Measurements from ENCODE around the gene GSDME. TPM values are rescaled to one million over a fixed set of nuclear protein-coding genes. Genes with fewer than 3 reads are reported as not detected.
"Not testable (repeated sequence)": the region's sequence is repeated elsewhere in the genome, so short reads cannot be mapped to it uniquely, and the experiment has no call there.

Gene GSDME
- total RNA-seq, 2 donors from 2014 or later, result 33.4 to 43.5 TPM

DNA sequence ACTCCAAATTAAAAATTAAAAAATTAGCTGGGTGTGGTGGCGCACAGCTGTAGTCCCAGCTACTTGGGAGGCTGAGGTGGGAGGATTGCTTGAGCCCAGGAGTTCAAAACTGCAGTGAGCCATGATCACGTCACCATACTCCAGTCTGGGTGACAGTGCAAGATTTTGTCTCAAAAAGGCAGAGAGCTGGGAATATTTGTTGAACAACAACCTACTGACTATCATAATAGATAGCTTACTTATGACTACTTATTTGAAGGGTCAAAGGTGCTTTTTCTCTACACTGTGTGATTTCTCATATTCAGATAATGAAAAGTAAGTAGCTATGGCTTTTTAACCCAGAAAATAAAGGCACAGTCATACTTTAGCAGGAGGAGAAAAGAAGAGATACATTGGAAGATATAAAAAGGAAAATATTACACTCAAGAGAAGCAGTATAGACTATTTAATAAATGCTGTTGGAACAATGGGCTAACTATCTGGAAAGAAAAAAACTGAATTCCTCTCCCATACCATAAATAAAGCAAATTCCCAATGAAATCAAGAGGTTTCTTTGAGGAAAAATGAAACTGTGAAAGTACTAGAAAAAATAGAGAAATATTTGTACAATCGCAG lies 6.7 kb downstream of the GSDME start:
- intact Hi-C loops (cut with DNase I), result no loop called here
- no peak for DNase-seq (ENCODE audit: low spot score)

DNA sequence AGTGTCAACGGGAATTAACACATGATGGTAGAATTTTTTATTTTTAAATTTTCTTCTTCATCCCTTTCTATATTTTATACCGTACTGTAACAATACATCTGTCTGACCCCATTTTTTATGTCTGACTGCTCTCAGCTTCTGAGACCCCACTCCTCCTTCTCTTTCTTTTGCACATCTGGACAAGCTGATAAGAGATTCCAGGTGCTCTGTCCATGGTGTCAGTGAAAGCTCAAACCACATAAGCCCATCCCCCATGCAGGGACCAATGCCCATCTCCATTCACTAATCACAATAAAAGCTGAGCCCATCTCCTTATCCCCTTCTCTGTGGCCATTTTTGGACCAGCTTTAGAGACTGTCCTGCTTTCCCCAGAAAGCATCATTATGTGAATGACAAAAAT lies 8.7 kb downstream of the GSDME start:
- intact Hi-C loops (cut with DNase I), result no loop called here
- no peak for DNase-seq (ENCODE audit: low spot score)

DNA sequence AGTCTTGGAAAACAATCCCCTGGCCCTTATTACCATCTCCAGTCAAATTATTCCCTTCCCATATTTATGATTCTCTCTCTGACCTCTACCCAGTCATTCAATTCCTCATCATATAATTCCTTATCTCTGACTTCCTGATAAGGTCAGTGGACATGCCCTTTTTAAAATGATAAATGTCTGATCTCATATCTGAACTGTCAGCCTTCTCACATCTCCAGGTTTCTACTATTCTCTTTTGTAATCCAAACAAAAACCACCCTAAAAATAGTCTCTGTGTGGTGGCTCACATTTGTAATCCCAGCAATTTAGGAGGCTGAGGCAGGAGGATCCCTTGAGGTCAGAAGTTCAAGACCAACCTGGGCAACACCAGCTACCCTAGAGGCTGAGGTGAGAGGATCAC lies 11.9 kb downstream of the GSDME start:
- intact Hi-C loops (cut with DNase I), result no loop called here
- no peak for DNase-seq (ENCODE audit: low spot score)

DNA sequence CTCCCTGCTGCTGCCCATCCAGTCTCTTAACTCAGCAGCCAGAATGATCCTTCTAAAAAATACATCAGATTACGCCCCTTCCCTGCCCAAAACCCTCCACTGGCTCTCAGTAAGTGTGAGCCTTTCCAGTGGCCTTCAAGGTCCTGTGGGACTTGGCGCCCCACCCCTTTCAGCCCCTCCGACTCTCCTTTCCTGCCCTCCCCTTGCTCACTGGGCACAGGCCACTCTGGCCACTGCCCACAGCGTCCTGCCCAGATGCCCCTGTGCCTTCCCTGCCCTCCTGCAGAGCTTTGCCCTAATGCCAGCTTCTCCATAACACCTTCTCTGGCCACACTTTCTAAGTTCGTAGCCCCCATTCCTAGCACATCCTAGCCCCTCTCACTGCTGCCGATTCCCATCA lies 13.8 kb downstream of the GSDME start:
- DNase-seq (ENCODE audit: low spot score), result no peak
- intact Hi-C loops (cut with DNase I), result no loop called here

DNA sequence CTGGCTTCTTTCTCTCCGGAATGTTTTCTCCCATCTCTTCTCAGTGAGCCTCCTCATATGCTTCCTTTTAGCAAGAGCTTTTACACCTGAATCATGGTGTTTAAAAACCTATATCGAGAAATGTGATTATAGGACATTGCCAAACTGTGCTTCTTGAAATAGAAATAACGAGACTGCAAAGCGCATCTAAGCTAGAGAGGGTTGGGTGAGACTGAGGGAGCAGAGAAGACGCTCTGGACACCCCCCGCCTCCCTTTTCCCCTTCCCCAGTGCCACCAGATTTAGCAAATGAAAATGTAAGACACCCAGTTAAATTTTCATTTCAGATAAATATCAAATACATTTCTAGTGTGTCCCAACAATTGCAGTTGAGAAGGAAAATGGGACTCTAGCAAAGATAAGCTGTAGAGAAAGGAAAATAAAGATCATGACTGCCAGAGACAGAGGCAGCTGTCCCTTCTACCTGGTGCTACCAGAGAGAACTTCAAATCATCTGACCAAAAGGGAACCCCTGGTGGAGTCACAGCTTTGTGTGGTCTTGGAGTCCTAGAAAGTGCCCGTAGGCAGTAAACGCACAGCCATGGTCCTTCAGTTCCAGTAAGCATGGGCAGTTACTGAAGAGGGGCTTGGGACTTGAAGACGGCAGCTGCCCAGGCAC lies 14.6 kb downstream of the GSDME start:
- intact Hi-C loops (cut with DNase I), result no loop called here
- DNase-seq (ENCODE audit: low spot score), result no peak

DNA sequence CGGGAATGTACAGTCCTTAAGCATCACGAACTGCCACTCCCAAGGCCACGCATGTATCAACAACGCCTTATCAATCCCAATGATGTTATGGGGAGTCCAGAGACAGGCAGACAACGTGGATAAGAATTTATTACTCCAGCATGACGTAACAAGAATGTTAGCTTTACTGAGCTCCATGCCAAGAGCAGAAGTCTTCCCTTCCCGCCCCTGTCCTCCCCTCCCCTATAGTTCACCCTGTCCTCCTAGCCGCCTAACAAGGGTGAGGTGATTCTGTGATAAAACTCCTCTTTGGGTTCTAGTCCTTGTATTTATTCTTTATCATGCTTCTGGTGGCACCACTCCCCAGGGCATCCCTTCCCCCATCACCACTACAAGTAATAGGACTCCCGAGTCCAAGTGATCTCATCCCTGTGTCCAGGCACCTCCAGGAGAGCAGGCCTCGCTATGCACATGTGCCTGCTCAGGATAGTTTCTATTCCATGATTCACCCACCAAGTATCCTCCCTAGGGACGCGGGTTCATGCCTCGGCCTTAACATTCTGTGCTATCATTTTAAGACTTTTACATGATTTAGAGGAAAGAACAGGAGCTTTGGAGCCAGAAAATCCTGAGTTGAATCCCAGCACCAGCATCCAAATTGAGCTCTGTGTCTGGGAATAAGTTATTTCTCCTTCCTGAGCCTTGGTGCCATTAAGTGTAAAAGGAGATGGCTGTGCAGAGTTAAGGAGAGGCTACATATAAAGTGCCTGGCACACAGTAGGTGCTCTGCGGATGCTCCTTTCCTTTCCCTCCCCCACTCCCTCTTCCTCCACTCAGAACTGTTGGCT lies 15.4 kb downstream of the GSDME start:
- peak; percentile 91 for DNase-seq (ENCODE audit: low spot score)
- intact Hi-C loops (cut with DNase I), result no loop called here

DNA sequence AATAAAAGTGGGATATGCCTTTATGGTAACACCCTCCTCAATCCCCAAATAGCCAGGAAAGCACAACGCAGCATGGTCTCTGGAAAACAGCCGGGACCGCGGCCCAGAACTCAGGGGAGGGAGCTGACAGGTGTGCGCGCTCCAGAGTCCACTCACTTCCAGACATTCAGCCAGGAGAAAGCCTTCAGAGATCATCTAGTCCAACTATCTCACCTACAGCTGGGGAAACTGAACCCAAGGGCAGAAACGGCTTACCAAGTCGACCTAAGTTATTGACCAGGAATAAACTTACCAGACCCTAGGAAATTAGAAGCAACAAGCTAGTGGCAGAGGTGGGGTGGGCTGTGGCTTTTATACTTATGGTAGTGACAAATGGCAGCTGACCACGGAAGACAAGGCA lies 16.4 kb downstream of the GSDME start:
- no peak for DNase-seq (ENCODE audit: low spot score)
- intact Hi-C loops (cut with DNase I), result no loop called here

DNA sequence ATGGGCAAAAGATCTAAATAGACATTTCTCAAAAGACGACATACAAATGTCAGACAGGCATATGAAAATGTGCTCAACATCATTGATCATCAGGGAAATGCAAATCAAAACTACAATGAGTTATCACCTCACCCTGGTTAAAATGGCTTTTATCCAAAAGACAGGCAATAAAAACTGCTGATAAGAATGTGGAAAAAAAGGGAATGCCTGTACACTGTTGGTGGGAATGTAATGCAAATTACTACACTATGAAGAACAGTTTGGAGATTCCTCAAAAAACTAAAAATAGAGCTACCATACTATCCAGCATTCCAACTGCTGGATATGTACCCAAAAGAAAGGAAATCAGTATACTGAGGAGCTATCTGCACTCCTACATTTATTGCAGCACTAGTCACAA lies 18.0 kb downstream of the GSDME start:
- intact Hi-C loops (cut with DNase I), result no loop called here
- DNase-seq (ENCODE audit: low spot score), result no peak

DNA sequence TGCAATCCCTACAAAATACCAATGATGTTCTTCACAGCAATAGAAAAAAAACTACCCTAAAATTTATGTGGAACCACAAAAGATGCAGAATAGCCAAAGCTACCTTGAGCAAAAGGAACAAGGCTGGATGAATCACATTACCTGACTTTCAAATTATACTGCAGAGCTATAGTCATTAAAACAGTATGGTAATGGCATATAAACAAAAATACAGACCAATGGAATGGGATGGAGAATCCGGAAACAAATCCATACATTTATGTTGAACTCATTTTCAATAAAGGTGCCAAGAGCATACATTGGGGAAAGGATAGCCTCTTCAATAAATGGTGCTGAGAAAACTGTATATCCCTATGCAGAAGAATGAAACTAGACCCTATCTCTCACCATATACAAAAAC lies 18.7 kb downstream of the GSDME start:
- DNase-seq (ENCODE audit: low spot score), result no peak
- intact Hi-C loops (cut with DNase I), result no loop called here

DNA sequence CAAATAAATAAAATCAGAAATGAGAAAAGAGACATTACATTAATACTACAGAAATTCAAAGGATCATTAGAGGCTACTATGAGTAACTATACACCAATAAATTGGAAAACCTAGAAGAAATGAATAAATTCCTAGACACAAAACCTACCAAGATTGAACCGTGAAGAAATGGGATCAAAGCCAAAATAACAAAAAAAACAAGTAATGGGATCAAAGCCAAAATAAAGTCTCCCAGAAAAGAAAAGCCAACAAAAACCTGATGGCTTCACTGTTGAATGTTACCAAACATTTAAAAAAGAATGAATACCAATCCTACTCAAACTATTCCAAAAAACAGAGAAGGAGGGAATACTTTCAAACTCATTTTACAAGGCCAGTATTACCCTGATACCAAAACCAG lies 20.0 kb downstream of the GSDME start:
- DNase-seq (ENCODE audit: low spot score), result no peak
- intact Hi-C loops (cut with DNase I), result no loop called here

DNA sequence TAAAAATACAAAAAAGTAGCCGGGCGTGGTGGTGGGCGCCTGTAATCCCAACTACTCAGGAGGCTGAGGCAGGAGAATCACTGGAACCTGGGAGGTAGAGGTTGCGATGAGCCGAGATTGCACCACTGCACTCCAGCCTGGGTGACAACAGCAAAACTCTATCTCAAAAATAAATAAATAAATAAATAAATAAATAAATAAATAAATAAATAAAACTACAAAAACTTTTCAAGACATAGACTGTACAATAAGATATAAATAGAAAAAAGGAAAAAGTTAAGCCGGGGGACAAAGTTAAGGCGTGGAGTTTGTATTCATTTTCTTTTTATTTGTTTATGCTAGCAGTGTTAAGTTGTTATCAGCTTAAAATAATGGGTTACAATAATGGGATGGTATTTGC lies 21.7 kb downstream of the GSDME start:
- intact Hi-C loops (cut with DNase I), result not testable (repeated sequence)

DNA sequence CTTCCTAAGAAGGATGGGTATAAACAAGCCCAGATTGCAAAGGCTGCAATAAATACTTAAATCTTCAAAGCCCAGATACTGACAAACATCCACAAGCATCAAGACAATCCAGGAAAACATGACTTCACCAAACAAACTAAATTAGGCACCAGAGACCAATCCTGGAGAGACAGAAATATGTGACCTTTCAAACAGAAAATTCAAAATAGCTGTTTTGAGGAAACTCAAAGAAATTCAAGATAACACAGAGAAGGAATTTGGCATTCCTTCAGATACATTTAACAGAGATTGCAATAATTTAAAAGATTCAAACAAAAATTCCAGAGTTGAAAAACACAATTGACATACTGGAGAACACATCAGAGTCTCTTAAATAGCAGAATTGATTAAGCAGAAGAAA lies 23.0 kb downstream of the GSDME start:
- no peak for DNase-seq (ENCODE audit: low spot score)

More for the DNA sequence above, 21.7 kb downstream of the GSDME start:
- DNase-seq (ENCODE audit: low spot score), result not testable (repeated sequence)

DNA sequence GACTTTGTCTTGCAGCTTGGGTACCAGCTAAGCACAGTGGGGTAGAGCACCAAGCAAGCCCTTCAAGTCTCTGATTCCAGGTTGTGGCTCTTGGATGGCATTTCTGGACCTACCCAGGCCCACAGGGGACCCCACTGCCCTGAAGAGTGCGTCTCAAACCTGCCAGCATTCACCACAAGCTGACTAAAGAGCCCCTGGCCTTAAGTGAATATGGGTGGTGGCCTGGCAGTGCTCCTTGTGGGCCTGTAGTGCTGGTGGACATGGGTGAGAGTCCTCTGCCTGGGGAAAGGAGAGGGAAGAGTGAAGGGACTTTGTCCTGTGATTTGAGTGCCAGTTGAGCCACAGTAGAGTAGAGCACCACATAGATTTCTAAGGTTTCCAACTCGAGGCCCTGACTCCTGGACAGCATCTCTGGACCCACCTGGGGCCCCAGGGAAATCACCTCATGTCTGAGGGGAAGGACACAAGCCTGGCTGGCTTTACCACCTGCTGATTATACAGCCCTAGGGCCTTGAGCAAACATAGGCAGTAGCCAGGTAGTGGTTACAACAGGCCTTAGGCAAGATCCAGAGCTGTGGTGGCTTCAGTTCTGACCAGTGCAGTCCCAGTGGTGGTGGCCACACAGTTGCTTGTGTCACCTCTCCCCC lies 23.7 kb downstream of the GSDME start:
- intact Hi-C loops (cut with DNase I), result no loop called here
- DNase-seq (ENCODE audit: low spot score), result no peak

More for the DNA sequence above, 23.0 kb downstream of the GSDME start:
- intact Hi-C loops (cut with DNase I), result no loop called here

DNA sequence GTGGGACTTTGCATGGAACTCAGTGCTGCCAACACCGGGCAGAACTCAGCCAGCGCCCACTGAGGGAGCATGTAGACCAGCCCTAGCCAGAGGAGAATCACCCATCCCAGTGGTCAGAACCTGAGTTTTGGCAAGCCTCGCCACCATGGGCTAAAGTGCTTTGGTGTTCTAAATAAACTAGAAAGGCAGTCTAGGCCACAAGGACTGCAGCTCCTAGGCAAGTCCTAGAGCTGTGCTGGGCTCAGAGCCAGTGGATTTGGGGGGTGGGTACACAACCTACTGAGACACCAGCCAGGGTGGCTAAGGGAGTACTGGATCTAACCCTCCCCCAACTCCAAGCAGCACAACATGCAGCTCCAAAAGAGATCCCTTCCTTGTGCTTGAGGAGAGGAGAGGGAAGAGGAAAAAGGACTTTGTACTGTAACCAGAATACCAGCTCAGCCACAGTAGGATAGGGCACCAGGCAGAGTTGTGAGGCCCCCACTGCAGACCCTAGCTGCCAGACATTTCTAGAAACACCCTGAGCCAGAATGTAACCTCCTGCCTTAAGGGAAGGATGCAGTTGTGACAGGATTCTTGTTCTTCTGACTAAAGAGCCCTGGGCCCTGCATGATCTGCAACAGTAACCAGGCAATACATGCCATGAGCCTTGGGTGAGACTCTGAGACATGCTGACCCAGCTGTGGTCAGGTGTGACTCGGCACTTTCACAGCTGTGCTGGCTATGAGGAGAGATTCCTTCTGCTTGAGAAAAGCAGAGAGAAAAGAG lies 24.4 kb downstream of the GSDME start:
- no peak for DNase-seq (ENCODE audit: low spot score)
- intact Hi-C loops (cut with DNase I), result no loop called here

DNA sequence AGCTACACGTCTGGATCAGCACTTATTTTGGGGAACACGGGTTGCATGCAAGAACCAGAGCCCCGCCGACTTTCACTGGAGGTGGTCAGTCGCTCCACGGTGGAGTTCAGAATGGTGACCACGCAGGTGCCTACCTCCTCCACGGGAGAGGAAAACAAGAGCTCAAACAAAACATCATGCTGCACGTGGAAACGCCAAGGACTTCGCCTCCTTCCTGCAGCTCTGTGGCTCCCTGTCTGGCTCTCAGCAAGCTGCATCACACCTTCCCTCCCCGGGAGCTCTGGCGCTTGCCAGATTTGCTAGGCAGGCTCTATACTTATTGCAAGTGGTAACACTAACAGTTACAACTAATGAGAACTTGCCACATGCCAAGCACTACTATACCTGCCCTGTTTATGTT lies 26.0 kb downstream of the GSDME start:
- intact Hi-C loops (cut with DNase I), result no loop called here

DNA sequence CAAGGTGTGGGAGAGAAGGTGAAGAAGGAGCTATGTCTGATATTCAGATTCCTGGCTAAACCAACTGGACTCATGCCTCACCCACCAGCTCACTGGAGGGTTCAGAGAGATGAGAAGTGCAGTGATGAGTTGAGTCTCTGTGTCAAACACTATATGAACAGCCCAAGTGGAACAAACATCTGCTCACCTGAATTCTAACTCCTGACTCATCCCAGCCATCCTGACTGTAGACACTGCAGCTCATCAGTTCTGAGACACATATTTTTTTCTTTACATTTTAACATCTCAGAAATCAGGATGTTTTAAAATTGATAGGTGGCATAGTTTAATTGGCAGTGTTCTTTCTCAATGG lies 27.3 kb downstream of the GSDME start:
- intact Hi-C loops (cut with DNase I), result no loop called here
- no peak for DNase-seq (ENCODE audit: low spot score)

More for the DNA sequence above, 26.0 kb downstream of the GSDME start:
- DNase-seq (ENCODE audit: low spot score), result no peak

DNA sequence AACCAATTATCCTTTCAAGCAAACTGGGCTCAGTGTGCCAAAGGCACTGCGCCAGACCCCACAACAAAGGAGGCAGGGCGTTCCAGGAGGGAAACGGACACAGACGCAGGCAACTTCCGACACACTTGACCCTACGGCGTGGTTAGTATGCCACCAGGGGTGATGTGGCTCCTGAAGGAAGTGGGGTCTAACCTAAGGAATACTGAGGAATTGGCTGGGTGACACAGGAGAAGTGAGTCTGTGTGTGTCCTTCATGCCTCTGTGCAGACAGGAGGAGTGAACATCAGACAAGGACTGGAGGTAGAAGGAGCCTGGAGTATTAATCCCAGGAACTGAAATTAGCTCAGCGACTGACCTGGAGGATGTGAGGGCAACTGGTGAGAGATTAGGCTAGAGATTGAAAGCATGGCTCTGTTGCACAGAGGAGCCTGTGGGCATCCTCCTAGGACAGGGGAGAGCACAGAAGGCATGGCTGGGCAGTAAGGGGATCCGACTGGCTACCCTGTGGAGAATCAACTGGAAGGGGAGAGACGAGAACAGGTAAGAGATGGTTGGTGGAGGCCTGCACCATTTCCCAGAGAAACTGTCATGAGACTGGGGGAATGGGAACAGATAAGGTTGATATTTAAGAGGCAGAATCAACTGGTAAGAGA lies 27.8 kb downstream of the GSDME start:
- DNase-seq (ENCODE audit: low spot score), result no peak
- intact Hi-C loops (cut with DNase I), result no loop called here

DNA sequence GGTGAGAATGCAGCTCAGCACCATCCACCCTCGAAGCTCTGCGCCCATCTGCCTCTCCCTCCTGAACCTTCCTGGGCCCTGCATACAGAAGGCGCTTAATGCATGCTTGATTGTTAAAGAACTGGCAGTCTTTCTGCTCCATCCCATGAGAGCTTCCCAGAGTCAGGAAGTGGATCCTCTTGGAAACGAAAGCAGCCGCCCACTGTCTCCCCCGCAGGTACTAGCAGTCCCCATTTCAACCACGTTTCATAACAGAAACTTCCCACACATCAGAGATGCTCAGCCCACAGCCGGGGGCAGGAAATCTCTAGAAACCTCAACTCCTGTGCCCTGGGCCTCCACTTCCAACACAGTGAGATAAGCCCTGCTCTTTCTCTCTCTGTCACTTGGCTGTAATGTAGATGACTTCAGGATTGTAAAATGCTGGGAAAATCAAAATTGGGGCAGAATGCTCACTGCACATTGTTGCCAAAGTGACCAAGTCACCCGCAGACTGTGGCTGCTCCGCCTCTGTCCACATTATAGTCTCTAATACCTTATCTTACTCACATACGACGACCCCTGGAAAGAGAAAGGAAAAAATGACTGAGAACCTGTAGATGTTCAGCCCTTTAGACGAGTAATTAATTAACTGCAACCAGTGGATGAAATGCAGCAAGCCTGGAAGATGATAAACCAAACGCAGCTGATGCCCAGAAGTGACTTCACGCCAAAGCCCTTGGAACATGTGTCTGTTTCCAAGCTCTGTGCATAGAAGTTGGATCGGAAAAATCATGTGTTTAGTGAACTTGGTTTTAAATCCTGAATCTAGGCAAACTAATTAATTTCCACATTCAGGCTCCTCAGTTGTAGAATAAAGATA lies 28.5 kb downstream of the GSDME start:
- no peak for DNase-seq (ENCODE audit: low spot score)
- intact Hi-C loops (cut with DNase I), result no loop called here
